Subcutaneous adipose tissue (tissue), 4 donors: ENCODE data around the gene UBL4B. TPM values are rescaled to one million over a fixed set of nuclear protein-coding genes. Genes with fewer than 3 reads are reported as not detected.

Source experiments
- total RNA-seq, 4 donors: library from RNA; depleted of rRNA; stranded (reverse); fragments of >200 nt; gene quantifications; one replicate each; pipeline ENCODE4 v1.1.0, GENCODE V29; 2016
- TF ChIP-seq, protein P1 (sequence below): fragments of 450-650 bp; IDR thresholded peaks from one replicate; pipeline ENCODE4 v1.5.1; 2016; ENCODE audit warnings: low read depth, mild to moderate bottlenecking, control low read depth, antibody characterized with exemption, moderate library complexity

UBL4B gene
- total RNA-seq, 4 donors from 2014 or later: 2.1 TPM; not detected in 3

- TF ChIP-seq, protein P1, sequence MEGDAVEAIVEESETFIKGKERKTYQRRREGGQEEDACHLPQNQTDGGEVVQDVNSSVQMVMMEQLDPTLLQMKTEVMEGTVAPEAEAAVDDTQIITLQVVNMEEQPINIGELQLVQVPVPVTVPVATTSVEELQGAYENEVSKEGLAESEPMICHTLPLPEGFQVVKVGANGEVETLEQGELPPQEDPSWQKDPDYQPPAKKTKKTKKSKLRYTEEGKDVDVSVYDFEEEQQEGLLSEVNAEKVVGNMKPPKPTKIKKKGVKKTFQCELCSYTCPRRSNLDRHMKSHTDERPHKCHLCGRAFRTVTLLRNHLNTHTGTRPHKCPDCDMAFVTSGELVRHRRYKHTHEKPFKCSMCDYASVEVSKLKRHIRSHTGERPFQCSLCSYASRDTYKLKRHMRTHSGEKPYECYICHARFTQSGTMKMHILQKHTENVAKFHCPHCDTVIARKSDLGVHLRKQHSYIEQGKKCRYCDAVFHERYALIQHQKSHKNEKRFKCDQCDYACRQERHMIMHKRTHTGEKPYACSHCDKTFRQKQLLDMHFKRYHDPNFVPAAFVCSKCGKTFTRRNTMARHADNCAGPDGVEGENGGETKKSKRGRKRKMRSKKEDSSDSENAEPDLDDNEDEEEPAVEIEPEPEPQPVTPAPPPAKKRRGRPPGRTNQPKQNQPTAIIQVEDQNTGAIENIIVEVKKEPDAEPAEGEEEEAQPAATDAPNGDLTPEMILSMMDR: no peak
Measured at GRCh38 chr1:110087812-110088738, 24.2 kb upstream of the UBL4B start.

DNA sequence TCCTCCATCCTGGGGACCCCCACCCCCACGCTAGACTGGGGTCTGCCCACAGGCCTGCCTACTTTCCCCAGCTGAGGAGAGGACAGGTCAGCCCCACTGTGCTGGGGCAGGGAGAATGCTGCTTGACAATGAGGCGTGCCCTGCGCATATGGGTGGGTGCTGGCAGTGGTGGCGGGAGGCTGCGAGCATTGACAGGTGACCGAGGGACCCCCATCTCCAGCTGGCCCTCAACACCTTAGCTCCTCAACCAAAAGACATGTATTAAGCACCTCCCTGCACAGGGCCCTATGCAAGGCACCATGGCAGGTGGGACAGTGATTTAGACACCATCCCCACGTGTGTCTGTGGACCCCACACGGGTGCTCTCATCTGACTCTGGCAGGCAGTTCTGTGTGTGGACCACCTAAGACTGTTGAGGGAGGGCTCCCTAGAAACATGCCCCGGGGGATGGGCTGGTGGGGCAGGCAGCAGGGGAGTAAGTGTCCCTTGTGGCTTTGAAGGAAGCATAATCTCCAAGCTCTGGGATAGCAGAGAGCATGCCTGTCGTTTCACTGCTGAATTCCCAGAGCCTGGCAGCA lies 23.4 kb upstream of the UBL4B start:
- TF ChIP-seq, protein P1: no peak

GRCh38 chr1:110089561-110090275 lies 22.5 kb upstream of the UBL4B start:
- TF ChIP-seq, protein P1: no peak

DNA sequence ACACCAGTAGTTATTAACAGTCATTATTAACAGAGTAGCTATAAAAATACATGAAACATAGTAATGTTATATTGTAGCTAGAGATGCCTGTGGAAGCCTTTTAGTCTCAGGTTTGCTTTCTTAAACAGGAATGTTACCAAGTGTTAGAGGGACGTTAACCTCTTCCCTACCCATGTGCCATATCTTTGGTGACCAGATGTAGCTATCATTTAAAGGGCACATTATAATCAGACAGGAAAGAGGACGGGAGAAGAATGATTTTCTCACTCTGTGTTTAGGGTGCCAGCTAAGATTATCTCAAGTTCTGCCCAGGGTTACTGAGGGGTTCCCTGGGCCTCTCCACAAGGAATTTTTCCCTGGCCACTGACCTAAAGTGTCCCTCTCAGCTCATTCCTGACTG lies 20.9 kb upstream of the UBL4B start:
- TF ChIP-seq, protein P1: no peak

DNA sequence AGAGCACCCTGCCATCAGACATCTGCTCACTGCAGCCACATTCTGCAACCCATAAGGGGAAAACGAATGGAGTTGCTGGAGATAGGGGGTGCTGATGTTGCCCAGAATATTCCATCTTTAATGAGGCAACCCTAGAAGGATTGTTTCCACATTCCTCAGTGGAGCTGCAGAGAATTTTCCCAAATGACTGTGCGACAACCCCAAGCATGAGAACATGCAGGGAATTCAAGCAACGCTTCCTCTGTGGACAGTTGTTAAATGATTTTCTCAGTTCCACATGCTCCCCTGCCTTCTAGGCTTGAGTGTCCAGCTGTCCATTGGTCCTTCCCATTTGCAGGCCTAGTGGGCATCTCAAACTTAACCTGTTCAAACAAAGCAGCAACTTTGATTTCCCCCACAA lies 20.5 kb upstream of the UBL4B start:
- TF ChIP-seq, protein P1: no peak

DNA sequence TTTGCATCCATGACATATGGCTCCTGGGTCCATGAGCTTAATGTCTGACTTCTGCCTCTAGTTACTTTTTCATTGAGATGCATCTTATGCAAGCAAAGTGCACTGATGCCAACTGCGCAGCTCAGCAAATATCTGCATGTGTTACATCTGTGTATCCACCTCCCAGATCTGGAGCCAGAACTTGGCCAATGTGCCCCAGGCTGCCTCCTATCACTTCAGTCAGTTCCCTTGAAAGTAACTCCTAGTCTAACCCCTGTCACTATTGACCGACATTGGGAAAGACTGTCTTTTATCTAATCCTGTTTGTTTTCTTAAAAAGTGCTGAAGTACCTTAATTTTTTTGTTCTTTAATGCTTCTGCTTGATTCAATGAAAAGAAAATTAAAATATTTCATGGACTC lies 19.3 kb upstream of the UBL4B start:
- TF ChIP-seq, protein P1: no peak
